Neuronal stem cell (in vitro differentiated cells): ENCODE results near the gene MKX.
A peak's percentile ranks its signal among the peaks of the same experiment; 100 is the strongest.

Experiments
- DNase-seq: peaks from one replicate; pipeline ENCODE4 v3.0.0-alpha.2; 2013; ENCODE audit warnings: low spot score
- H2AFZ ChIP-seq: one replicate; pipeline ENCODE4 v1.6.1; 2013; ENCODE audit warnings: mild to moderate bottlenecking, low read length, inconsistent platforms
- H2AK5ac ChIP-seq: 2 replicates; pipeline ENCODE4 v1.6.1; 2013; ENCODE audit warnings: low read depth, mild to moderate bottlenecking, inconsistent platforms, low read length, moderate library complexity, mixed read lengths
- H2BK120ac ChIP-seq: 2 replicates; pipeline ENCODE4 v1.6.1; 2013; ENCODE audit warnings: low read depth, mild to moderate bottlenecking, inconsistent platforms, low read length, moderate library complexity, mixed read lengths
- H2BK12ac ChIP-seq: one replicate; pipeline ENCODE4 v1.6.1; 2013; ENCODE audit warnings: low read length, inconsistent platforms
- H2BK15ac ChIP-seq: 2 replicates; pipeline ENCODE4 v1.6.1; 2013; ENCODE audit warnings: mild to moderate bottlenecking, low read length, inconsistent platforms, mixed read lengths
- H2BK5ac ChIP-seq: one replicate; pipeline ENCODE4 v1.6.1; 2013; ENCODE audit warnings: inconsistent platforms, mild to moderate bottlenecking, low read length, moderate library complexity
- H3K14ac ChIP-seq: one replicate; pipeline ENCODE4 v1.6.1; 2013; ENCODE audit warnings: low read length, inconsistent platforms
- H3K18ac ChIP-seq: 2 replicates; pipeline ENCODE4 v1.6.1; 2013; ENCODE audit warnings: low read length, inconsistent platforms
- H3K23ac ChIP-seq: 2 replicates; pipeline ENCODE4 v1.6.1; 2013; ENCODE audit warnings: low read depth, mild to moderate bottlenecking, mixed read lengths, low read length, inconsistent platforms; ENCODE audit not compliant: poor library complexity
- H3K27ac ChIP-seq: replicated peaks from 3 replicates; pipeline ENCODE4 v1.5.1; 2013; ENCODE audit warnings: low read length, inconsistent platforms
- H3K27me3 ChIP-seq, 3 experiments: 2 replicates each; pipeline ENCODE4 v1.6.1; 2013; ENCODE audit warnings: low read length in 3 of 3, mild to moderate bottlenecking in 2 of 3, inconsistent platforms in 1 of 3, low read depth in 1 of 3, mixed read lengths in 1 of 3, moderate library complexity in 1 of 3; ENCODE audit not compliant: control insufficient read depth in 3 of 3, insufficient read depth in 3 of 3
- H3K36me3 ChIP-seq, 2 donors: replicated peaks in 1 of 2; 2 replicates each; pipeline ENCODE4 v1.6.1; 2013; ENCODE audit warnings: low read length in 2 of 2; ENCODE audit not compliant: control insufficient read depth in 2 of 2, insufficient read depth in 2 of 2
- H3K4ac ChIP-seq: 2 replicates; pipeline ENCODE4 v1.6.1; 2013; ENCODE audit warnings: inconsistent platforms, mild to moderate bottlenecking, low read length, moderate library complexity
- H3K4me1 ChIP-seq, 2 donors: 1 replicate in 1 of 2; 2 replicates in 1 of 2; pipeline ENCODE4 v1.6.1; 2013; ENCODE audit warnings: low read length in 2 of 2, low read depth in 1 of 2; ENCODE audit not compliant: control insufficient read depth in 2 of 2, insufficient read depth in 1 of 2
- H3K4me2 ChIP-seq: one replicate; pipeline ENCODE4 v1.6.1; 2013; ENCODE audit warnings: mild to moderate bottlenecking, low read length, inconsistent platforms; ENCODE audit not compliant: insufficient read depth, poor library complexity, severe bottlenecking
- H3K4me3 ChIP-seq, 2 donors: 2 replicates each; pipeline ENCODE4 v1.5.1; 2013; ENCODE audit warnings: low read length in 2 of 2, mild to moderate bottlenecking in 2 of 2, inconsistent platforms in 1 of 2, moderate library complexity in 1 of 2
- H3K79me1 ChIP-seq: one replicate; pipeline ENCODE4 v1.6.1; 2013; ENCODE audit warnings: low read depth, mild to moderate bottlenecking, inconsistent platforms, low read length, moderate library complexity
- H3K9ac ChIP-seq: one replicate; pipeline ENCODE4 v1.6.1; 2013; ENCODE audit warnings: mild to moderate bottlenecking, low read depth, low read length, inconsistent platforms; ENCODE audit not compliant: poor library complexity
- H3K9me3 ChIP-seq, 2 donors: replicated peaks in 1 of 2; 2 replicates each; pipeline versions ENCODE3 to v1.6.1; 2013; ENCODE audit warnings: low read length in 2 of 2, mild to moderate bottlenecking in 2 of 2, inconsistent platforms in 1 of 2, low read depth in 1 of 2, mixed read lengths in 1 of 2, moderate library complexity in 1 of 2; ENCODE audit not compliant: control insufficient read depth in 2 of 2, insufficient read depth in 1 of 2
- H4K8ac ChIP-seq: one replicate; pipeline ENCODE4 v1.6.1; 2013; ENCODE audit warnings: low read depth, mild to moderate bottlenecking, inconsistent platforms, low read length, moderate library complexity
- H4K91ac ChIP-seq: one replicate; pipeline ENCODE4 v1.6.1; 2013; ENCODE audit warnings: low read length, low read depth, mild to moderate bottlenecking, inconsistent platforms; ENCODE audit not compliant: poor library complexity
- WGBS, 2 donors: extraction: QIAGEN DNeasy Blood & Tissue Kit; methylation state at CpG; one replicate each; pipeline ENCODE4 v1.1.7; 2013; ENCODE audit warnings: missing lambda C conversion rate in 2 of 2, mixed read lengths in 1 of 2; ENCODE audit not compliant: insufficient read length in 2 of 2, insufficient replicate concordance in 1 of 2; ENCODE audit errors: extremely low coverage in 2 of 2; 5-methylcytosine and 5-hydroxymethylcytosine counted together

The MKX gene

GRCh38 chr10:27679369-27679912, 66.2 kb downstream of the MKX start:
- H4K8ac ChIP-seq = no peak overlapping the region
- no peak overlapping the region for H3K4me2 ChIP-seq
- H3K4me3 ChIP-seq = no peak overlapping the region
- H3K4ac ChIP-seq = no peak overlapping the region
- WGBS, 2 donors = no CpG with 5 or more reads among the region's 5 CpGs
- H3K18ac ChIP-seq = peak overlapping the region; percentile 35
- H4K91ac ChIP-seq = no peak overlapping the region
- no peak overlapping the region for H3K14ac ChIP-seq
- peak overlapping the region; percentile 25 for H3K23ac ChIP-seq
- no peaks in the 10 kb centered on the region for H3K9me3 ChIP-seq
- H2BK12ac ChIP-seq = no peak overlapping the region
- no peak overlapping the region for H3K27ac ChIP-seq
- H2BK5ac ChIP-seq = no peak overlapping the region
- H3K36me3 ChIP-seq = no peaks in the 10 kb centered on the region
- no peak for DNase-seq
- H3K27me3 ChIP-seq = no peaks in the 10 kb centered on the region
- H2AK5ac ChIP-seq = no peak overlapping the region
- peak overlapping the region; percentile 49 for H2AFZ ChIP-seq
- H3K9ac ChIP-seq = no peak overlapping the region
- no peak overlapping the region for H2BK120ac ChIP-seq
- peaks cover 4 to 9% of the 10 kb centered on the region in 2 donors for H3K4me1 ChIP-seq
- H2BK15ac ChIP-seq = no peak overlapping the region
- H3K79me1 ChIP-seq = no peaks in the 10 kb centered on the region

GRCh38 chr10:27678166-27678565, 67.5 kb downstream of the MKX start:
- Histone ChIP-seq H3K4me2 (no peak overlapping the region), H3K9me3 (no peaks in the 10 kb centered on the region), H3K79me1 (no peaks in the 10 kb centered on the region), H3K9ac (no peak overlapping the region), H2BK120ac (no peak overlapping the region), H4K91ac (no peak overlapping the region), H3K23ac (no peak overlapping the region), H2BK5ac (no peak overlapping the region), H3K27me3 (no peaks in the 10 kb centered on the region), H2BK12ac (no peak overlapping the region), H3K18ac (no peak overlapping the region), H3K14ac (no peak overlapping the region), H3K4me3 (no peak overlapping the region), H4K8ac (no peak overlapping the region), H2AFZ (no peak overlapping the region), H3K27ac (no peak overlapping the region), H3K4ac (no peak overlapping the region), H2AK5ac (no peak overlapping the region), H2BK15ac (no peak overlapping the region), H3K36me3 (no peaks in the 10 kb centered on the region), H3K4me1 (peaks cover 4 to 9% of the 10 kb centered on the region in 2 donors)
- DNase-seq = no peak
- no CpG with 5 or more reads among the region's 6 CpGs for WGBS, 2 donors

GRCh38 chr10:27673065-27673464, 72.6 kb downstream of the MKX start:
- H2BK12ac ChIP-seq = no peak overlapping the region
- no peaks in the 10 kb centered on the region for H3K36me3 ChIP-seq
- H3K4me2 ChIP-seq = no peak overlapping the region
- no peaks in the 10 kb centered on the region for H3K4me1 ChIP-seq
- no peaks in the 10 kb centered on the region for H3K9me3 ChIP-seq
- no peak overlapping the region for H2AK5ac ChIP-seq
- H4K91ac ChIP-seq = no peak overlapping the region
- H3K4me3 ChIP-seq = no peak overlapping the region
- H3K27ac ChIP-seq = no peak overlapping the region
- H3K4ac ChIP-seq = no peak overlapping the region
- no peaks in the 10 kb centered on the region for H3K79me1 ChIP-seq
- H3K14ac ChIP-seq = no peak overlapping the region
- H2BK120ac ChIP-seq = no peak overlapping the region
- no peak overlapping the region for H2AFZ ChIP-seq
- H2BK5ac ChIP-seq = no peak overlapping the region
- no peak overlapping the region for H3K23ac ChIP-seq
- no peaks in the 10 kb centered on the region for H3K27me3 ChIP-seq
- no peak overlapping the region for H4K8ac ChIP-seq
- H3K9ac ChIP-seq = no peak overlapping the region
- no peak overlapping the region for H2BK15ac ChIP-seq
- H3K18ac ChIP-seq = no peak overlapping the region
- no peak for DNase-seq

GRCh38 chr10:27671821-27672220, 73.8 kb downstream of the MKX start:
- WGBS, 2 donors = no CpG with 5 or more reads among the region's 4 CpGs
- H3K23ac ChIP-seq = no peak overlapping the region

More at GRCh38 chr10:27671821-27672220, 73.8 kb downstream of the MKX start:
- Histone ChIP-seq H2AK5ac (no peak overlapping the region), H3K4me1 (no peaks in the 10 kb centered on the region), H3K14ac (no peak overlapping the region), H2AFZ (peak overlapping the region; percentile 8), H4K8ac (no peak overlapping the region), H3K9me3 (no peaks in the 10 kb centered on the region), H3K18ac (no peak overlapping the region), H2BK120ac (no peak overlapping the region), H3K36me3 (no peaks in the 10 kb centered on the region), H2BK12ac (no peak overlapping the region), H3K4me3 (no peak overlapping the region), H4K91ac (no peak overlapping the region), H3K27ac (no peak overlapping the region), H2BK15ac (no peak overlapping the region), H3K4me2 (no peak overlapping the region), H3K4ac (no peak overlapping the region), H3K27me3 (no peaks in the 10 kb centered on the region), H2BK5ac (no peak overlapping the region), H3K9ac (no peak overlapping the region), H3K79me1 (no peaks in the 10 kb centered on the region)
- no peak for DNase-seq
